ENCODE results near the gene IQCN.

DNA sequence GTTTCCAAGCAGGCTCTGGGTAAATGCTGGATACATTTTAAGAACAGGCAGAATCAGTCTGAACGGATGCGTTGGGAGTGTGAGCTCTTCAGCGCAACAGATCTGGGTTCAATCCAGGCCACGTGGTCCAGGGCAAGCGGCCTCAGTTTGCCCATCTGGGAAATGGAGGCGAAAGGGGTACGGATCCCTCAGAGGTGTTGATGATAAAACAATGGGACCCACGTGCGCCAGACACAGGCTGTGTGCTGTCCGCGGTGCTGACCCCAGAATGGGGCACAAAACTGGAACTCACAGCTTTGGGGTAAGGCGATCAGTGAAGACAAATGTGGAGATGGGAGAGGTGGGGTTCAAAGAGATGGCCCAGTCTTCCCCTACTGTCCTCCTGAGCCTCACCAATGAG lies 34.9 kb downstream of the IQCN start:
- TF ChIP-seq CTCF (optimal IDR thresholded peaks at IDR 0.05 in 1 of 3, IDR thresholded peaks at IDR 0.05 in 1 of 3, conservative IDR thresholded peaks at IDR 0.05 in 1 of 3; ENCODE audit: extremely low read depth in 1 of 3, insufficient read depth in 2 of 3, low read length in 3 of 3): no peak
- TF ChIP-seq EZH2 (IDR thresholded peaks at IDR 0.05; ENCODE audit: low read length): no peak
